ENCODE results near the gene CMTM3.
A peak's percentile ranks its signal among the peaks of the same experiment; 100 is the strongest.
"Not testable (repeated sequence)": the region's sequence is repeated elsewhere in the genome, so short reads cannot be mapped to it uniquely, and the experiment has no call there.

The CMTM3 gene

DNA sequence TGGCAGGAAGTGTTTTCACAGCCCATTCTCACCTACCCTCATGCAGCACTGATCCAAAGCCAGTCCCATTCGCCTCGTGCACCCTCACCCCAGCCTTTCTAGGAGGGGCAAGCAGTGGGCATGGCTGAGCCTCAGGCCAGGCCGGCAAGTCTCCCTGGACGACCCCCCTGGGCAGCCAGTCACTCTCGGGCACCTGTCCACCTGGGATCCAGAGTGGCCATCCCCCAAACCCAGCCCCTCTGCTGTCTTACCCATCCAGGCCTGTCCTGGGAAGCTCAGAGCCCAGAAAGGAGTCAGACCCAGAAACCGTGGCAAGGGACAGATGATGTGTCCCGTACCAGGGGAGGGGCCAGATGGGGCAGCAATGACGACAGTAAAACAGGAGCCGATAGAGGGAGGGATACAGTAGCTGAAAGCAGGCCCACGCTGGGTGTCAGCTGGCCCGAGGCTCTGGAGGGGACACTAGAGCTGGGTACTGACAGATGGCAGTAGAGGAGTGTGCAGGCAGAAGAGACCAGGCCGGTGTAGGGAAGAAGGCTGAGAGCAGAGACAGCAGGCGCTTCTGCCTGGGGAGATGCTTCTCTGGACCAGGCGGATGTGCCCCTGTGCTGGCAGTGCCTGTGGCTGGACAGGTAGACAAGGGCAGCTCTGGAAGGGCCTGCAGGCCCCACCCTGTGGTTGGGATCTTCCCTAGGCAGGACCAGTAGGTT is 5.8 kb downstream of the CMTM3 start:
- no peak for DNase-seq

DNA sequence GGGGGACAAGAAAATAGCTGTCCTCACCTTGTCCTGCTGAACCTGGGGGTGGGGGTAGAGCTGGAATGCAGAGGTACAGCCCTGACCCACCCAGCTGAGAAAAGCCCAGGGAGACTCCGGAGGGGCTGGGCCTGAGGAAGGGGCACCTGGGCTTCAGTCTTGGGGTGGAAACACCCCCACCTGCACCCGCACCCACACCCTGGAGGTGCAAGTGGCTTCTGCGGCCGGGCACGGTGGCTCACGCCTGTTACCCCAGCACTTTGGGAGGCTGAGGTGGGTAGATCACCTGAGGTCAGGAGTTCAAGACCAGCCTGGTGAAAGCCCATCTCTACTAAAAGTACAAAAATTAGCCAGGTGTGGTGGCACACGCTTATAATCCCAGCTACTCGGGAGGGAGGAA is 7.4 kb downstream of the CMTM3 start:
- DNase-seq, result not testable (repeated sequence)

DNA sequence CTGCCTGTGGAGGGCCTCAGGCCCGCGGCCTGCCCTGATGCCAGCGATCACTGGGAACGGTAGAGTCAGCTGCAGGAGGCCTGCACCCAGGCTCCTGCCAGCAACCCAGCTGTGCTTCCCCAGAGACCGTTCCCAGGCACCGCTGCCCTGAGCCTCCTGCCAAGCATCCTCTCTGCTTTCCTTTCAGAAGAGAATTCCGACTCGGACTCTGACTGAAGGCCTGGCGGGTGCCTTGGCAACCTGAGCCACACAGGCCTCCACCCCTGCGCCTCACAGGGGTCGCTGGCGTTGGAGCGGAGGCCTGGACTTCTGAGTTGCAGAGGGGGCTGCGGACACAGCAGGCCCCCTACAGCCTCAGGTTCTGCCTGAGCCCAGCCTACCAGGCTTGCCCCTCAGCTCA is 7.9 kb downstream of the CMTM3 start:
- peak; percentile 22 for DNase-seq

DNA sequence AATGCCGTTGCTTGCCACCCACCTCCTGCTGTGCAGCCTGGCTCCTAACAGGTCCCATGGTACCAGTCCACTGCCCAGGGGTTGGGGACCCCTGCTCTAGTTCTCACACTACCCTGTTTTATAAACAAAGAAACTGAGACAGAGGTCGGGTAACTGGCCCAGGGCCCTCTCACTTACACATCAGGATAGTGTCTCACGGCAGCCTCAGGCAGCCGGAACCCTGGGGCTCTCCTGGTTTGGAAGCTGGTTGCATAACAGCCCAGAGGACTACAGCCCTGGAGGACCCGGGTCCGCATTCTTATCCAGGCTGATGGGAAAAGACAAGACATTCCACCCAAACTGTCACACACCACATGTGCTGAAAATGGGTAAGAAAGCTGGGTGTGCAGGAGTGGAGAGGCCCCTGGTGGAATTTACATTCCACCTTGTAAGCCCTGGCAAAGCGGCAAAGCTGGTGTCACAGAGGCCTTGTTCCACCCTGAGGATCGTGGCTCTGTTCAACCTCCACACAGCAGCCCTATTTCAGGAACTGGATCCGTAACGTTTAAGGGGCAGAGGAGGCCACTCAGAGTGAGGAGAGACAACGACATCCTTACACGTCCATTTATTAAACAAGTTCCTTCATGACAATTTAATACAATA is 9.8 kb downstream of the CMTM3 start:
- DNase-seq, result no peak

DNA sequence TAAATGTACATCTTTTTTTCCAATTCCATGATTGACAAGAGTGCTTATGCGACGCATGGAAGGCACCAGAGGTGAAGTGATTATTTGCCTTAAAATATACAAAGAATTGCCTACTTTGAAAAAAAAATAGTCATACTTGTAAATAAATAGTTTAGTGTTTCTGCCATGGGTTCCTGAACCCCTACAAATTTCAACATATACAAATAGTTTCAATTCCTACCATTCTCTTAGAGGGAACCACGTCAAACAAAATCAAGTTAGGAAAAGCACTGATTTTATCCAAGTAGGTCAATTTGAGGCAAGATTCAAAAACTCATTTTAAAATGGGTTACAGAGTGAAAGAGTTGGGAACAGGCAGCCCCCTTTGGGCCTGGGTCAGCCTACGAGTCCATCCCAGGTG is 11.7 kb downstream of the CMTM3 start:
- DNase-seq, result no peak

DNA sequence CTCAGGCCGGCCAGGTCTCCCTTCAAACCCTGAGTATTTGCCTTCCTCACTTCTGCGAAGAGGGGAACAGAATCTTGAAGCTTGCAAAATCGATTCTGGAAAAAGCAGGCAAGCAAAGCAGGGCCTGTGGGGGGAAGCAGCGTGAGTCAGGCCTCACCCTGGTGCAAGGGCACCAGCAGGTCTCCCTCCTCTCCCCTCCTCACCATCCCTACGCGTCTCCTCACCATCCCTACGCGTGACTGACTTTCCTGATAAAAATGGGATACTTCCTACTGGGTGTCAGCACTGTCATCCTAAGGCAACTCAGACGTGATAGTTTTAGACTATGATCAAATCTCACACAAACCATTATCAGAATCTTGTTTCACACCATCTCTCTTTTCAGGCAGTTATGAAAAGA is 12.1 kb downstream of the CMTM3 start:
- no peak for DNase-seq

DNA sequence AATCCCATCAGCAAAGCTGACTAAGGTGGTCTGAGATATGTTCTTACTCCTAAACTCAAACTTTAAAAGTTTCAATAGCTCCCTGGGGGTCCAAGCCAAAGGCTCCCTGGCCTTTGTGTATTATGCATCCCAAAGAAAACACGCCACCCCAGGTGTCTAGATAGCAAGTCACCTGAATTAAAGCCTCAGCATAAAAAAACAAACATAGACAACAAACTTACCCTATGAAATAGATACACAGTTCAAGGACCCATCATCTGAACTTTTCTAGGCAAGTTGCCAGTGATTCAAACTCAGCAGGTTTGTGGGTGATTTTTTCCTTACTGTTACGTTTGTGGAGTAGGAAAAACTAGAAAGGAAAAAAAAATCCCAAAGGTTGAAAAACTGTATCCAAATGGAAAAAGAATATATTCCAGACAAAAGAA is 12.5 kb downstream of the CMTM3 start:
- DNase-seq, result no peak

DNA sequence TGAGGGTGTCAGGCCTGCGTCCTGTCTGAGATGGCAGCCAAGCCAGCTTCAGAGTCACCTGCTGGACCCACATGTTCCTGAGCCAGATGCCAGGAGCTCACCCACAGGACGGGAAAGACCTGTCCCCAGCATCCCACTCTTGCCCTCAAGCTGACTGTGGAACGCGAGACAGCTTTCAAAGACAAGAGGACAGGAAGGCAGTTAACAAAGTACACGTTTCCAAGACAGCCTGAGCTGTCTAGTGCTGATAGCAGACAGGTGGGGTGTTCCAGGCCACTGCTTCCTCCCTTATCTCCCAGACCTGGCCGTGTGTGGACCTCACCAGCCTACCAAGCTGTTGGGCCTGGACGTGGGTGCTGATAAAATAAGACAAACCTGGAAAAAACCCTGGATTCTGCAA is 13.2 kb downstream of the CMTM3 start:
- no peak for DNase-seq

DNA sequence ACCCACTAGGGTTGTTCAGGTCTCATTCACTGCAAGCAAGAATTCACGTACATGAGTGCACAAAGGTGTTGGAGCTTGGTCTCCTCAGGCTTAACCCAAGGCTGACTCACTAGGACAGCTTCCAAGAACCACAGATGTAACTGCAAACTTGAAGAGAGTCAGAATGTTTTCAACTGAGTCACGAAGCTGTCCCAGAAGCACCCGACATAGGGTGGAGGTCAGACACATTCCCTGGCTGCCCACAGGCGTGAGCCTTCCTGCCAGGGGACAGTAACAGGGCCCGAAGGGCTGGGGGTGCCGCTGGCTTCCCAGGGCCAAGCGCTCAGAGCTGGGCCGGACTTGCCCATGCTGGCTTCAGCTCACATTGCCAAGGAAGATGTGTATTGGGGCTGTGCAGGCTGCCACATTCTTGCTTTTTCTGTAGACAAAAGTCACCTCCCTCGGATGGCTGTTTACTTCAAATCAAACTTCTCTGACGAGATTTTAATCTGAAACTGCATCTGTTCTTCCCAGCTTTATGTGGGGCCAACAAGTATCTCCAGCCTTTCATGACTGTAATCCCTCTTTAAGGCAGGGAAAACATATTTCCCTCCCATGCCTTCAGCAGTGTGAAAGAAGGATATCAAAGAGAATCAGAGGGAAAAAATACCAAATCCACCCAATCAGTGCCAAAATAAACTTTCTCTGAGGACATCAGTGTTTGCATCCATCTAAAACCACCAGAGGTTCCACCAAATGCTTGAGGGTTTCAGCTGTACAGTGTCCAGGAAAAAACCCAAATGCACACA is 14.3 kb downstream of the CMTM3 start:
- no peak for DNase-seq

DNA sequence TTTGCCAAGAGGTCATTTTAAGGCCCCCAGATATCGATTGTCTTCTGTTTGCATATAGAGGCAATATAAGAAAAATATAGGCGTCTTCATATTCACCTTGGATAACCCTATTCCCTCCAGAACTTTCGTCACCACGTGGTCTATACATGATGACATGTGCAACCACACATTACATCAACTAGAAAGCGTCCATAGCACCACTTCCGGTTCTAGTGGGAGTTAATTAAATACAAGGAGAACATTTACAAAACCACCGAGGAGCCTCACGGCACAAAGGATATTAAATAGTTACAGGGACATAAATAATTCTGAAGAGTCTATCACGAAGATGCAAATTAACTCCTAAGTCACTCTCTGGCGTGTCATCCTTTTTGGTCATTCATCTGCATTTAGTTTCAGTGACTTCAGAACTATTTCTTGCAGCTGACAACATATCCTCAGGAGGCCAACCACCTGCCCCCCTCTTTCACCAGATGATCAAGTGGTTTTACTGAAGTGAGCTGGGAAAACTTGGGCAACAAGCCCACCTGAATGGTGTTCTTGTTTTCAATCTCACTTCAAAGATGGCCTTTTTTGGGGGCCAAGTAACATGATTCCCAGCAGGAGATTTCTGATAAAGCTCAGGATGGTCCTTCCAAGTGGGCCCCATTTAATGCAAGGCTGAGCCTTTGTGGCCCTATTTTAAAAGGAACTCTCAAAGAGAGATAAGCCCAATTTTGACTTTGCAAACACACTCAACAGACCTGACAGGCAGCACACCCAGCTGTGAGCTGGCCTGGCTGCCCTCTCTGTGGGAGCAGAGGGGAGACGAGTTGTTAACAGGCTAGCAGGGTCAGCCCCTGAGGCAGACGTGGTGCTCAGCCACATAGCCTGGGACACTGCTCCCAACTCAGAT is 15.3 kb downstream of the CMTM3 start:
- DNase-seq, result no peak

DNA sequence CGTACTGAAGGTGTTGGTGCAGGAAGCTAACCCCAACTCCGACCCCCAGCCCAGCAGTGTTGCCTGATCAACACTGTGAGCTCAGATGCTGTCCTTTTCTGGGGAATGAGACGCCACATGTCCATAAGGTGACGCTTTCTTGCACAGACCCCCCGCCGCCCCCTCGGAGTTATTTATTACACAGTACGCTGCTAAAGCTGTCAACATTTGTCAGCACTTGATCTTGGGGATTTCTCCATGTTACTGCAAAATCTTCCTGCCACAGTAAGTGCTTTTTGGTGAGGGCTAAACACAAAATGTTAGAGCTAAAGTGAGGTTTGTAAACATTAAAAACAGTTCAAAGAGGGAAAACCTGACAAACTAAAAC is 15.9 kb downstream of the CMTM3 start:
- DNase-seq, result no peak

DNA sequence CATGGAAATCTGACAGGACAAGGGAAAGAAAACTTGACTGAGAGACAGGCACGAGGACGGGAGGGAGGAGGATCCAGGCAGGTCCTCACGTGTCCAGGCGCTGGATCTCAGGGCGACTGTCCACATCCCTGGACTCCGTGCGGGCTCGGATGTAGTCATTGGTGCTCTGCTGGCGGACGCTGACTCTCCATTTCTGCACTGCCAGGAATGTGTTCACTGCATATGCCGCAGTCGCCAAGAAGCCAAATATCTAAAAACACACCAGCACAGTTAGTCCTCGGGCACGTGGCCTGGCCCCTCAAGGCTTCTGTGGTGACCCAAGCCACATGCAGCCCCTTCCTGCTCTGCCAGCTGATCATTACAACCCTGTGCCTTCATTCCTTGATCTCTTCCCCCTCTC is 17.5 kb downstream of the CMTM3 start:
- DNase-seq, result no peak

DNA sequence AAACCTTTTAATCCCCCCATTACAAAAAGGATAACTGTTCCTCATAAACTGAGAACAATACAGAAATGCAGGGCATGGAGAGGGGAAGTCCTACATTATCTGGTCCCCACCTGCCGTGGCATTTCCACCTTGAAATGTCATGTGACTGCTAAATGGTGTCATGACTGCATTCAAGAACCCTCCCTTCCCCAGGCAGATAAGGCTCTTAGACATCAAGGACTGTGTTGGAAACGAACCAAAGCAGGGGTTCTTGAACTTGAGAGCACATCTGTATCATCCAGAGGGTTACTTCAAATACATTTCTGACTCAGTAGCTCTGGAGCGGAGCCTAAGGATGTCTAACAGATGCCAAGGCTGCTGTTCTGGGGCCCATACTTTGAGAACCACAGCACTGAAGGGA is 18.4 kb downstream of the CMTM3 start:
- no peak for DNase-seq

DNA sequence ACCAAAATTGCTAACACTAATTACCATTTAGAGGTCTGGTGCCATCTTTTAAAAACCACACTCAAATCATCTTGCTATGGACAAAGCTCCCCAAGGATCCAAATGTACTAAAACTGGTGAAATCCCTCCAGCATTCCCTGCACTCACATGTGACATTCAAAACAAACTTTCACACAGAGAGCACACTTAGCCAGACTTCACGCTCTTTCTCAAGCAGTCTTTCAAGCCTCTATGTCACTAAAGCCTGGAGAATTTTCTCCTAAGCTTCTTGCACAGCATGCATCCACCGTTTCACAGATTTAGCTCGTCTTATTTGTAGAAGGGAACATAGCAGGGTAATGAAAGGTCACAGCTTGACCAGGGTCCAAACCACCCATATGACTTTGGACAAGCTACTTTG is 19.3 kb downstream of the CMTM3 start:
- no peak for DNase-seq

DNA sequence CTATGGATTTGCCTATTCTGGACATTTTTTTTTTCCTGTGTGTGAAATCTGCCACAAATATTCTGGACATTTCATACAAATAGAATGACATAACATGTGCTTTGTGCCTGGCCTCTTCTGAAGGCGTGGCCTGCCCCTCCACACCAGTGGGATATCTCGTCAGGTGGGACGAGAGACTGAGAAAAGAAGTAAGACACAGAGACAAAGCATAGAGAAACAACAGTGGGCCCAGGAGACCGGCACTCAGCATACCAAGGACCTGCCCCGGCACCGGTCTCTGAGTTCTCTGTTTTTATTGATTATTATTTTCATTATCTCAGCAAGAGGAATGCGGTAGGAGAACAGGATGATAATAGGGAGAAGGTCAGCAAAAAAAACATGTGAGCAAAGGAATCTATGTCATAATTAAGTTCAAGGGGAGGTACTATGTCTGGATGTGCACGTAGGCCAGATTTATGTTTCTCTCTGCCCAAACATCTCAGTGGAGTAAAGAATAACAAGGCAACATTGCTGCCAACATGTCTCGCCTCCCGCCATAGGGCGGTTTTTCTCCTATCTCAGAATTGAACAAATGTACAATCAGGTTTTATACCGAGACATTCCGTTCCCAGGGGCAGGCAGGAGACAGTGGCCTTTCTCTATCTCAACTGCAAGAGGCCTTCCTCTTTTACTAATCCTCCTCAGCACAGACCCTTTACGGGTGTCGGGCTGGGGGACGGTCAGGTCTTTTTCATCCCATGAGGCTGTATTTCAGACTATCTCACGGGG is 23.3 kb downstream of the CMTM3 start:
- DNase-seq, result not testable (repeated sequence)

DNA sequence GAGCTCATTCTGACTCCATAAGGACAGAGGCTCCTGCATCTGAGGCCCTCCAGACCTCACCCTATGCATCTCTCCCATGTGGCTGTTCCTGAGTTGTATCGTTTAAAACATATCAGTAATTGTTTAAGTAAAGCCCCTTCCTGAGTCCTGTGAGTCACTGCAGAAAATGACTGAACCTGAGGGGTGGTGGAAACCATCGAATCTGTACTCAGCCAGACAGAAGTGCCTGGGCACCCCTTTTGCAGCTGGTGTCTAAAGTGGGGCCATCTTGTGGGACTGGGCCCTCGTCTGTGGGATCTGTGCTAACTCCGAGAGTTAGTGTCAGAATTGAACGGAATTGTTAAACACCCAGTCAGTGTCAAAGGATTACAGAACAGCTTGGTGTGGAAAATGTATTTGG is 25.4 kb downstream of the CMTM3 start:
- no peak for DNase-seq

DNA sequence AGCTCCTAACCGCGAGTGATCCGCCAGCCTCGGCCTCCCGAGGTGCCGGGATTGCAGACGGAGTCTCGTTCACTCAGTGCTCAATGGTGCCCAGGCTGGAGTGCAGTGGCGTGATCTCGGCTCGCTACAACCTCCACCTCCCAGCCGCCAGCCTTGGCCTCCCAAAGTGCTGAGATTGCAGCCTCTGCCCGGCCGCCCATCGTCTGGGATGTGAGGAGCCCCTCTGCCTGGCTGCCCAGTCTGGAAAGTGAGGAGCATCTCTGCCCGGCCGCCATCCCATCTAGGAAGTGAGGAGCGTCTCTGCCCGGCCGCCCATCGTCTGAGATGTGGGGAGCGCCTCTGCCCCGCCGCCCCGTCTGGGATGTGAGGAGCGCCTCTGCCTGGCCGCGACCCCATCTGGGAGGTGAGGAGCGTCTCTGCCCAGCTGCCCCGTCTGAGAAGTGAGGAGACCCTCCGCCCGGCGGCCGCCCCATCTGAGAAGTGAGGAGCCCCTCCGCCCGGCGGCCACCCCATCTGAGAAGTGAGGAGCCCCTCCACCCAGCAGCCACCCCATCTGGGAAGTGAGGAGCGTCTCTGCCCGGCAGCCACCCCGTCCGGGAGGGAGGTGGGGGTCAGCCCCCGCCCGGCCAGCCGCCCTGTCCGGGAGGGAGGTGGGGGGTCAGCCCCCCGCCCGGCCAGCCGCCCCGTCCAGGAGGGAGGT is 26.2 kb downstream of the CMTM3 start:
- DNase-seq, result not testable (repeated sequence)

DNA sequence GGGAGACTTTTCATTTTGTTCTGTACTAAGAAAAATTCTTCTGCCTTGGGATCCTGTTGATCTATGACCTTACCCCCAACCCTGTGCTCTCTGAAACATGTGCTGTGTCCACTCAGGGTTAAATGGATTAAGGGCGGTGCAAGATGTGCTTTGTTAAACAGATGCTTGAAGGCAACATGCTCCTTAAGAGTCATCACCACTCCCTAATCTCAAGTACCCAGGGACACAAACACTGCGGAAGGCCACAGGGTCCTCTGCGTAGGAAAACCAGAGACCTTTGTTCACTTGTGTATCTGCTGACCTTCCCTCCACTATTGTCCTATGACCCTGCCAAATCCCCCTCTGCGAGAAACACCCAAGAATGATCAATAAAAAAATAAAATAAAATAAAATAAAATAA is 27.1 kb downstream of the CMTM3 start:
- DNase-seq, result not testable (repeated sequence)

DNA sequence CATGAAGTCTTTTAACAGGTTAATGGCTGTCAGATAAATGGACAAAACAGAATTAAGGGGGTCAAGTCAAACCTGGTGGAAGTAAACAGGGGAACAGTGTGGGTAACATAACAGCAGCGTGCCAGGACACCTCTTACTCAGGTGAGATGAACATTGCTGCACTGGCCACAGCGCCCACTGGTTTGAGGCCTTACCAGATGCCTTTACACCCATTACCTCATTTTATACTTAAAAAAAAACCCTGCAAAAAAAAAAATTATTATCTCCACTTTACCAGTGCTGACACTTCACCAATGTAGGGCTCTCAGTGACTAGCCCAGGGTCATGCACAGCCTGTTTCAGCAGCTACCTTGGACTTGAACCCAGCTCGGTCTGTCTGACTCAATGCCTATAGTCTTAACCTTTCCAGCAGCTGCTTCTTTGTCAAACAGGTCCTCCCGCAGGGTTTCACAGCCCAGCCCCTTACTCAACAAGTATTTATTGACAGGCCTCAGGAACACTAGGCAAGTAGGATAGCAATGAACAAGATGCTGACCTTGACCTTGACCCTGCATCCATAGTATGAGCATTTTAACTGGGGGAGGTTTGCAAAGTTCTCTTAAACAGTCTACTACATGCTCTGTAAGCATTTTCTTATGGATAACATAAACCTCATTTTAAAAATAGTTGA is 30.2 kb downstream of the CMTM3 start:
- no peak for DNase-seq

DNA sequence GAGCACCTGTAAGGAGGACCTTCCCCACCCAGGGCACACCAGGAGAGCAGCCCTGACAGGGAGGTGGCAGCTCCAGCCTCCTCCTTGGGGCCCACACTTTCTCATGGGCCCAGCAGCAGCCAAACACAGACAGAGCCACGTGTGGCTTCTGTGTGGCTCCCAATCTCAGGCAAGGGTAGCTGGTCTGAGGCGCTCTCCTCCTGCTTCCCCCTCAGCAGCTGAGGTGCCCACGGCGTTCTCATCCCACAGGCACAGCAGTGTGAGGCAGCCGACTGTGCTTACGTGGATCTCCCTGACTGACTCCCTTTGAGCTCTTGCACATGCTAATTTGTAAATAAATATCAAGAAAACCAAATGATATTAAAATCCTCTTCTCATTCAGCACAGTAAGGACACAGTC is 30.9 kb downstream of the CMTM3 start:
- DNase-seq, result no peak

DNA sequence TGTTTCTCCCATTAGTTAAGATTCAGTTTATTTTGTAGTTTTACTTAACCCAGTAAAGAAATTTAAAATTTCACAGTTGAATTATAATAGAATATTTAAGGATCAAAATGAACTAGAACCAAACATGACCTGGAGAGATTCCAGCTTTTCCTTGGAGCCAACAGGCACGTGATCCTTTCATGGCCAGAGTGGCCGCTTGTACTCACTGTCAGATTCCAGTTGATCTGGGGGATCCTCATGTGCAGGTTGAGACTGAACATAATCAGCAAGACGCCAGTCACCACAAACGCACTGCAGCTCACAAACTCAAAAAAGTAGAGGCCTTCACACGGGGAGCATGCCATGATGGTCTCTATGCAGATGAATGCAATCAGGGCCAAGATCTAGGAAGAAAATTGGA is 31.7 kb downstream of the CMTM3 start:
- DNase-seq, result no peak
